ENCODE data around the gene DNAJB8. TPM values are rescaled to one million over a fixed set of nuclear protein-coding genes. Genes with fewer than 3 reads are reported as not detected.

DNAJB8 gene
- total and polyA plus RNA-seq, 9 of the 15 experiments (the other 6 are each of a cell fraction or from before 2014, with no cell fraction given) = not detected

- TF ChIP-seq TAF7 (tag; IDR thresholded peaks at IDR 0.05) (no peak), PKNOX1 (IDR thresholded peaks at IDR 0.05) (0 out of 2 replicates have a peak, but pooled peaks have one; percentile 24), HMG20B (CRISPR knock-in tag; IDR thresholded peaks at IDR 0.05) (no peak), ZFP91 (CRISPR knock-in tag; IDR thresholded peaks at IDR 0.05) (no peak), TAL1 (IDR thresholded peaks at IDR 0.05) (no peak), ZNF121 (CRISPR knock-in tag; conservative IDR thresholded peaks at IDR 0.05) (no peak), CHD2 (IDR thresholded peaks at IDR 0.05; ENCODE audit: low read depth, low read length) (peak; percentile 40; the same call in 1 of the 2 replicates), SETDB1 (IDR thresholded peaks at IDR 0.05; ENCODE audit: low read length) (no peak), ZNF75A (CRISPR knock-in tag; IDR thresholded peaks at IDR 0.05) (no peak), ELF1 (tag; IDR thresholded peaks at IDR 0.05) (no peak), E2F6 (IDR thresholded peaks at IDR 0.05; ENCODE audit: borderline replicate concordance in 1 of 2, extremely low read depth in 1 of 2, insufficient read depth in 1 of 2, insufficient read length in 1 of 2, low read depth in 1 of 2, low read length in 1 of 2, poor library complexity in 1 of 2, severe bottlenecking in 1 of 2) (peak in 1 of 2 experiments; percentile 60), RBM25 (IDR thresholded peaks at IDR 0.05; ENCODE audit: low read depth, low read length, severe bottlenecking) (peak; percentile 99), ZNF133 (CRISPR knock-in tag; IDR thresholded peaks at IDR 0.05) (no peak), ZBTB11 (CRISPR knock-in tag; IDR thresholded peaks at IDR 0.05) (no peak), ZNF589 (CRISPR knock-in tag; IDR thresholded peaks at IDR 0.05; ENCODE audit: low read depth) (peak; percentile 60; the same call in 1 of the 2 replicates), CEBPG (CRISPR knock-in tag; IDR thresholded peaks at IDR 0.05) (no peak), CEBPG (tag; conservative IDR thresholded peaks at IDR 0.05 in 1 of 2, IDR thresholded peaks at IDR 0.05 in 1 of 2) (no peak)
Observed at GRCh38 chr3:128487813-128488635, 21.3 kb upstream of the DNAJB8 start (continued).

Measured in K562 (cell line).